ENCODE measurements around the gene FAM107B.

The FAM107B gene

DNA sequence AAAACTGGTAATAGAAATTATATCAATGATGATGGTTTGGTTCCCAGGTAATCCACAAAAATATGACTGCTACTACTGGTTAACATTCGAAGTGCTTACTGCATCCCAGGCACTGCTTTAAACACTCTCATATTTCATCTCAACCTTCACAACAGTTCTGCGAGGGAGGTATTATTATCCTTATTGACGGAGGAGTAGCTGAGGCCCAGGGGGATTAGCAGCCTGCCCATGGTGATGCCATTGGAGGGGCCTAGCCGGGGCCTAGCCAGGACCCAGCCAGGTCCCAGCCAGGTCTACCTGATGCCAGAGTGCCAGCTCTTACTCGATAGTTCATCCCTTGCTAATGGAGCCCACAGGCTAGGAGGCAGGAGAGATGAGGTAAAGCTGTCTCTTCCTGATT is 217.1 kb downstream of the FAM107B start:
- no peak overlapping the region for H3K4me3 ChIP-seq (ENCODE audit: low read depth, low read length)
- ChIA-PET CTCF (interaction anchor here (1.5 kb wide), 2 partner anchors 15 to 21 kb away, joined by 3 to 5 read pairs; no protein-coding TSS in a partner anchor), POLR2A (interaction anchor here (1.1 kb wide), 1 partner anchor 401 kb away, joined by 3 read pairs; no protein-coding TSS in a partner anchor)
- TF ChIP-seq, protein P1, sequence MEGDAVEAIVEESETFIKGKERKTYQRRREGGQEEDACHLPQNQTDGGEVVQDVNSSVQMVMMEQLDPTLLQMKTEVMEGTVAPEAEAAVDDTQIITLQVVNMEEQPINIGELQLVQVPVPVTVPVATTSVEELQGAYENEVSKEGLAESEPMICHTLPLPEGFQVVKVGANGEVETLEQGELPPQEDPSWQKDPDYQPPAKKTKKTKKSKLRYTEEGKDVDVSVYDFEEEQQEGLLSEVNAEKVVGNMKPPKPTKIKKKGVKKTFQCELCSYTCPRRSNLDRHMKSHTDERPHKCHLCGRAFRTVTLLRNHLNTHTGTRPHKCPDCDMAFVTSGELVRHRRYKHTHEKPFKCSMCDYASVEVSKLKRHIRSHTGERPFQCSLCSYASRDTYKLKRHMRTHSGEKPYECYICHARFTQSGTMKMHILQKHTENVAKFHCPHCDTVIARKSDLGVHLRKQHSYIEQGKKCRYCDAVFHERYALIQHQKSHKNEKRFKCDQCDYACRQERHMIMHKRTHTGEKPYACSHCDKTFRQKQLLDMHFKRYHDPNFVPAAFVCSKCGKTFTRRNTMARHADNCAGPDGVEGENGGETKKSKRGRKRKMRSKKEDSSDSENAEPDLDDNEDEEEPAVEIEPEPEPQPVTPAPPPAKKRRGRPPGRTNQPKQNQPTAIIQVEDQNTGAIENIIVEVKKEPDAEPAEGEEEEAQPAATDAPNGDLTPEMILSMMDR (IDR thresholded peaks at IDR 0.05; ENCODE audit: insufficient read depth, low read length, missing control alignments): no peak
- no peak for DNase-seq (ENCODE audit: low read depth, low spot score)

DNA sequence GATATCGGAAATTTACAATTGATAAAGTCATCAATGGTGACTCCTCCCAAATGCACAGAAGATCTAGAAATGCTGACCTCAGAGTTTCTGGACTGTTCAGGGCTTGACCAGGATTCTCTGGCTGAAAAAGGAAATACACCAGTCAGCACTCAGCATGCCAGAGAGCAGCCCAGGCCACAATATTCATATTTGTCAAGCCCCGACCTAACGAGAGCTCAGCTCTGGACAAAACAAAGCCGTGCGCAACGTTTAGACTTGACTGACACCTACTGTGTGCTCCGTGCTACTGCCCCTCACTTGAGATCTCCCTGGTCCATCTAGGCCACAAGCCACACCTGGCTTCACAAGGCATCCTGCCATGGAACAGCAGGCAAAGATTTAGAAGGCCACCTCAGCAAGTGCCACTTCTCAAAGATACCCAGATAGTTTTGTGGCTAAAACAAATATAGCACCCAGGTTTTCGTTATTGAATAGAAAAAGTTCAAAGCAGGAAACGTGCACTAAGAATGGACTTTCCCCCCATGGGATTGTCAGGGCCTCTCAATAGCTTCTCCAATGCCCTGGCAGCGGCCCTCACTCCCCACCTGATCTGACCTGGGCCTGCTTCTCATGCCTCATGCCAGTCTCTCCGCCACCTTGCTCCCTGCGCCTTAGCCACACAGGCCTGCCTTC is 218.3 kb downstream of the FAM107B start:
- H3K4me3 ChIP-seq (ENCODE audit: low read depth, low read length): no peak overlapping the region
- POLR2A ChIA-PET: no interaction called here
- TF ChIP-seq, protein P1 (IDR thresholded peaks at IDR 0.05; ENCODE audit: insufficient read depth, low read length, missing control alignments): no peak
- CTCF ChIA-PET: no interaction called here
- DNase-seq (ENCODE audit: low read depth, low spot score): no peak

DNA sequence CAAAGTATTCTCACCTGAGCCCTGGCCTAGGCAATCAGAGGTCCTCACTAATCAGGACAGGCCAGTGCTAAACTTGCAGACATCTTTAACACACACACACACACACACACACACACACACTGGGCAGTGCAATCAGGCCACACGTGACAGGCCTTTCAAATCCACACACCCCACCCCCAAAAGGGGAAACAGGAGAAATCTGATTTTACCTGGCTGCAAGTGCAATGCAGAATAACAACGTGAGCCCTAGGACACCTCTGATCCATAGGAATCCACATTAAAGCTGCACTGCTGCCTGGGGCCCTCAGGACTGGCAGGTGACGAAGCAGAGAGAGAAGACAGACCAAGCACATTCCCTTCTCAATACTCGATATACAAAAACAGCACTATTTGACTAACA is 218.9 kb downstream of the FAM107B start:
- H3K4me3 ChIP-seq (ENCODE audit: low read depth, low read length): no peak overlapping the region
- TF ChIP-seq, protein P1 (IDR thresholded peaks at IDR 0.05; ENCODE audit: insufficient read depth, low read length, missing control alignments): no peak
- ChIA-PET CTCF (no interaction called here), POLR2A (no interaction called here)
- no peak for DNase-seq (ENCODE audit: low read depth, low spot score)

DNA sequence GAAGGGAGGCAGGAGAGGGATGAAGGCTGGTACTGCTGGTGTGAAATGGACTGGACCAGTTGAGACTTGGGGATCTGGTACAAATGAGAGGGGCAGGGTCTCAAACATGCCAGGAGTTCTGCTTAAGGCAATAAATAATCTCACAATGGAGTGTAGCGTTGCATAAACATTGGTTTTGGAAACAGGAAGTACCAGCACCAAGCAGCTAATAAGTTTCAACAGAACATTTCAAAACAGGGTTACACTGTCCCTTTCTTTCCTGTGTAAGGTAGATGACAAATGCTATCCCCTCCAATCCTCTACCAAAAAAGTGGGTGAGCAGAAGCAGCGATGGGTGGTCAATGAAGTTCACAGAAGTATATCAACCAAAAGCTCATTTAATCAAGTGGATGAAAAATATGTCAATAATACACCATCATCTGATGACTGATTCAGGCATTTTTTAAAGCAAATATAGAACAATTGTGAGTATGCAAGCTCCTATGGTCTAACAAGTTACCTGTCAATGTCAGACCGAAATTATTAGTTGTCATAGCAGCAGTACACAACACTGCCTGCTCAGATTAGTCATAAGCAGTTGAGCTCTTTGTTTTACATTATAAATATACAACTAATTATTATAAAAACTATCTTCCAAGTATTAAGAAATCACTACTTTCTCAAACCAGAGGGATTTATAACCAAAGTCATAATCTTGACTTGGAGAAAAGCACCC is 220.0 kb downstream of the FAM107B start:
- TF ChIP-seq, protein P1 (IDR thresholded peaks at IDR 0.05; ENCODE audit: insufficient read depth, low read length, missing control alignments): no peak
- no peak overlapping the region for H3K4me3 ChIP-seq (ENCODE audit: low read depth, low read length)
- CTCF ChIA-PET: interaction anchor here (2.3 to 3.0 kb wide), 2 partner anchors 11 to 18 kb away, joined by 7 to 17 read pairs; no protein-coding TSS in a partner anchor
- POLR2A ChIA-PET: no interaction called here
- DNase-seq (ENCODE audit: low read depth, low spot score): no peak

DNA sequence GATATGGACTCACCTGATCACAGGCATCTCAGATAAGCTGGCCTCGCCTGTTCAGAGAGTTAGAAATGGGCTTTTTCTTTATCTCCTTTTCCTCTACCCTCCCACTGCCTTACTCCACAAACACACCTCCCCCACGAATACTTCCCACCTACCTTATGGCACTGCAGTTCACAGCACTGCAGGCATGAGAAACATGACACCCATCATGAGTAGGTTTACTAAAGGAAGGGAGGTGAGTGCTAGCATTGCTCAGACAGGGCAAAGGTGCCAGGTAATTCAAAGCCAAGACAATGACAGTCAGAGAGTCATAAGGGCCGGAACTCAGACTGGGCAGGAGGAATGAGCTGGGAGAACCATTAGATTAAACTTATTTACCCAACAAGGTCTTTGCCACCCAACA is 220.6 kb downstream of the FAM107B start:
- DNase-seq (ENCODE audit: low read depth, low spot score): no peak
- ChIA-PET CTCF (interaction anchor here (0.9 to 3.0 kb wide), 3 partner anchors 11 to 17 kb away, joined by 3 to 17 read pairs (median 7); no protein-coding TSS in a partner anchor), POLR2A (no interaction called here)
- H3K4me3 ChIP-seq (ENCODE audit: low read depth, low read length): no peak overlapping the region
- TF ChIP-seq, protein P1 (IDR thresholded peaks at IDR 0.05; ENCODE audit: insufficient read depth, low read length, missing control alignments): no peak

DNA sequence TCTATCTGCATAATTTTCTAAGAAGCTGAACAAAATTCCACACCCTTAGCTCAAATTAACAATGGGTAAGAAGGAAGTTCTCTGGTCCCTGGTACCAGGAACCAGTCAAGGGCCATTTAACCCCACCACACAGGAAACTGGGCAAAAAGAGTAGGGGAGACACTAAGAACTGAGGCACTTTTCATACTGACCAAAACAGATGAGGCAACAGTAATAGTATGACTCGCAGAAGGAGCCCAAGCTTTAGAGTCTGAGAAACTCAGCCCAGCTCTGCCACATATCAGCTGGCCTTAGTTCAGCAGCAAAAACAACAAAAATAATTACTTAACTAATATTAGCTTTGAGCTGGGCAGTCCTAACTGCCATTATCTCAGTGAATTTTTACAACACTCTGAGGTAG is 221.2 kb downstream of the FAM107B start:
- ChIA-PET CTCF (interaction anchor here (0.9 to 3.0 kb wide), 4 partner anchors 9 to 16 kb away, joined by 3 to 17 read pairs (median 5); no protein-coding TSS in a partner anchor), POLR2A (no interaction called here)
- TF ChIP-seq, protein P1 (IDR thresholded peaks at IDR 0.05; ENCODE audit: insufficient read depth, low read length, missing control alignments): no peak
- H3K4me3 ChIP-seq (ENCODE audit: low read depth, low read length): no peak overlapping the region
- peak; percentile 37 for DNase-seq (ENCODE audit: low read depth, low spot score)
